GM19043 (cell line): ENCODE data around the gene EXOSC7.
"Not testable (repeated sequence)": the region's sequence is repeated elsewhere in the genome, so short reads cannot be mapped to it uniquely, and the experiment has no call there.

Experiments used
- ATAC-seq: cut with Tn5 transposase; IDR thresholded peaks from one replicate; pipeline ENCODE4 v1.9.1; 2021; ENCODE audit warnings: low read depth; ENCODE audit not compliant: unreplicated experiment

The EXOSC7 gene

DNA sequence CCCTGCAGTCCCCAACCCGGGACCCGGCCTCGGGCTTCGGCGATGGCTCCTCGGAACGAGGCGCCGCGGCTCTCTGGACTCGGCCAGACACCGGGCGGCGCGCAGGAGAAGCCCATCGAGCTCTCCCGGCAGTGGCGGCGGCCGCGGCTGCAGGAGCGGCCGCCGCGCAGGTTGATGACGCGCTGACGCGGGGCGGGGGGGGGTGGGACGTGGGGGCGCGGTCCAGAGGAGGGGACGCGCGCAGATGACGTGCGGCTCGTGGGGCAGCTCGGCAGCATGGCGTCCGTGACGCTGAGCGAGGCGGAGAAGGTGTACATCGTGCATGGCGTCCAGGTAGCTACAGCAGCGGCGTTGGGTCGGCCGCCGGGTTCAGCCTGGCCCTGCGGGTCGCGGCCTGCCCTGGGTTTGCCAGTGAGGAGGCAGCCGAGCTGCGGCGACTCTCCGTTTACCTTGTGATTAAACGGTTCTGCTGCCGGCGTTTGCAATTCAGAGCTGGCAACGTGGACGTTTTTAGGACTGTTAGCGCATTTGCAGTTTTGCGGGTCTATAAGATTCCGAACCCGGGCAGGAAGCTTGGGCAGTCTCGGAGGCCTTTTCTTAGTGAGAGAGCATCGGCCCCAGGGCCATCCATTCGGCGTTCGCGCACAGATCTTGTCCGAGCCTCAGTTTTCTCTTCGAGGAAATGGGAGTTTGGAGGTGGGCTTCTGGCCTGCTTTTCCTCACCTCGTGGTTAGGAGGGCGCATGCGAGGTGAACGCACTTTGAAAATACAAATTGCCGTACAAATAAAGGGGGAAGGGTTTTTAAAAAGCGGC is at the start of gene EXOSC7, which contains the start of gene ZDHHC3:
Gene EXOSC7, plus strand, starts transcription at position 243 of the 814 bp plus-strand sequence. Its CDS starts 34 bp downstream, at position 277.
Gene ZDHHC3, minus strand, starts transcription at position 173 of the 814 bp plus-strand sequence. CDS start 16,738 bp downstream, outside the sequence.
- ATAC-seq, result peak; percentile 65

DNA sequence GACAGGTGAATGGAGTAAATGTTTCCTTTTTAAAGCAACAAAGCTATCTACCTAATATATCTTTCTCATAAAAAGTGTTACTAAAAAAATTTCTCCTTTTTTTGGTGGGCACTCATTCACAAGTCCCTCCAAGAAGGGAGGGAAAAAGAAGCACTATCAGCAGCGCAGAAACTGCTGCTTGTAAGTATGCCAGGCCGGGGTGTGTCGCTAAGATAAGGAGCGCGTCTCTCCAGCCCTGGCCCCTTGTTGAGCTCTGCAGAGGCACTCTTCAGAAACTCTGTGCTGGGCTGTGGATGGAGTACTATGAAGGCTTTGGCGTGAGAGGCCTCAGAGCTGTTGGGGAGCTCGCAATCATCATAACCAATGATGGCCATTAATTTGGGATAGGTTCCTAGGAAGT is 49.1 kb upstream of the EXOSC7 start:
- no peak for ATAC-seq

DNA sequence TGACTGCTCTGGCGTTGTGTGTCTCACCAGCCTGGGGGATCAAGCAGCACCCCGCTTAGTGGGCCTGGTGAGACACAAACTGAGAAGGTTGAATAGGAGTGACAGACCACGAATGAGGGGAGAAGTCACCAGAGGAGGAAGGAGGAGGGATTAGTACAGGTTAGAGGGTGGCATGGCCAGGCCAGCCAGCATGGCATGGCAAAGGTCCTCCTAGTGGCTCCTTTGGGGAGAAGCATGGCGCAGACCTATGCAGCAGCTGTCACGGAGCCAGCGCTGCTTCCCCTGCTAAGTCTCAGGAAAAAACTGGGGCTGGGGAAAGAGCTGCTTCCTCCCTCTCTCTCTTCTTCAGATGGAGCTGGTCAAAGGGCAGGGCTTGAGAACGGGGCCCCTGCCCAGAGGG is 48.7 kb upstream of the EXOSC7 start:
- ATAC-seq, result no peak

DNA sequence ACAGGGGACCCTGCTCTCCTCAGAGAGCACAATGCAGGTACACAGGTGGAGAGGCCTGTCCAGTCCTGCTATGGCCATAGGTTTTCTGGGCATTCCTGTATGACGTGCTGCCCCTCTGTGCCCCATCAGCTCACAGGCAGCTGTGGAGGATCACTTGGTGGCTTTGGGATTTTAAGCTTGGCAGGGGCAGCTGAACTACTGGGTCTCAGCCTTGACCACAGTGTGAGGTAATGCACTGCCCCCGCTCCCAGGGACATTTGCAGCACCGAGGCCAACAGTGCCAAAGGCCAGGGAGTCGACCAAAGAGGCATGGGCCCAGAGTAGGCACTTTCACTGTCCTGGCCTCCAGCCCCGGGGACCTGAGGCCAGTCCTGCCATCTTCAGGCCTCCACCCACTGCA is 46.3 kb upstream of the EXOSC7 start:
- no peak for ATAC-seq

DNA sequence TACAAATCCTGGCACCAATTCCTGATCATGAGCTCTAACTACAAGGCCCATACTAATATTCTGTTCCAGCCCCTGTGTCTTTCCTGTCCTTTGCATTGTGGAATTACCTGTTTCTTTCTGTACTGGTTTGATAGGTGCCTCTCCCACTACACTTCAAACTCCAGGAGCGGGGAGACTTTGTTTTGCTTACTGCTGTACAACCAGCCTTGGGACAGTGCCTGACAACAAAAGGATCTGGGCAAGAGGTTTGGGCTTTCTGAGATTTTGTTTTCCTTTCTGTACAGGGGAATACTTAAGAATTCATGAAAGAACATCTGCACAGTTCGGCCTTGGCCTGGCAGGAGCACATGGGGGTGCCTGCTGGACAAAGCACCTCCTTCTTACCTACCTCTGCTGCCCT is 45.1 kb upstream of the EXOSC7 start:
- ATAC-seq, result no peak

DNA sequence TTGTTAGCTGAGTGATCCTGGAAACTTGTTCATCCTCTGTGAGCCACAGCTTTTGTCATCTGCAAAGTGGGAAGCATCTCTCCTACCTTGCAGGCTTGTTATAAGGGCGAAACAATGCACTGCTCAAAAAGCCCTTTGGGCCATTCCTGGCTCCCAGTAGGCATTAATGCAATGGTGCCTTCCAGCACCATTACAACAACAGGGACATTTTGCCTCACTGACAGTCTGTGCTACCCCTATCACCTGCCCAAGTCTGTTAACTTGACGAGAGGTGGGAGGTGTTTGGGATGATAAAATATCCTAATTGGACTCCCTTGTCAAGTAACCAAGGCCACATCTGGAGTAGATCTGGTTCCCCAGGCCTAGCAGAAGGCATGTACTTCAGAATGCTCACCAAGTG is 44.3 kb upstream of the EXOSC7 start:
- no peak for ATAC-seq

DNA sequence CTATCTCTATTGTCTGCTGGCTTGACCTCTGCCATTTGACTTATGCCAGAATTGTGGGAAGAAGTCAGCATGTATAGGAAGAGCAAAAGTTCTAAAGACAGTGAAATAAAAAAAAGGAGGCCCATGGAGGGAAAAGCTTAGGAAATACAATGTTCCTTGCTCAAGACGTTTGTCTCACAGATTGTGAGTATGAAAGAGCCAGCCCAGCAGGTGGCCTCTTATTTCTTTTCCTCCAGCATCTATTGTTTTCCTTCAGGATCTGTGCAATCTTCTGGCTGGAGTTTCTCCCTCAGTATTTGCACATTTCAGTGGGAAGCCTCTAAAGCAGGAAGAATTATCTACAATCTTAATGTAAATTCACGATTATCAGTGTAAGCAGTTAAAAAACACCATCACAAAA is 43.8 kb upstream of the EXOSC7 start:
- ATAC-seq, result no peak

DNA sequence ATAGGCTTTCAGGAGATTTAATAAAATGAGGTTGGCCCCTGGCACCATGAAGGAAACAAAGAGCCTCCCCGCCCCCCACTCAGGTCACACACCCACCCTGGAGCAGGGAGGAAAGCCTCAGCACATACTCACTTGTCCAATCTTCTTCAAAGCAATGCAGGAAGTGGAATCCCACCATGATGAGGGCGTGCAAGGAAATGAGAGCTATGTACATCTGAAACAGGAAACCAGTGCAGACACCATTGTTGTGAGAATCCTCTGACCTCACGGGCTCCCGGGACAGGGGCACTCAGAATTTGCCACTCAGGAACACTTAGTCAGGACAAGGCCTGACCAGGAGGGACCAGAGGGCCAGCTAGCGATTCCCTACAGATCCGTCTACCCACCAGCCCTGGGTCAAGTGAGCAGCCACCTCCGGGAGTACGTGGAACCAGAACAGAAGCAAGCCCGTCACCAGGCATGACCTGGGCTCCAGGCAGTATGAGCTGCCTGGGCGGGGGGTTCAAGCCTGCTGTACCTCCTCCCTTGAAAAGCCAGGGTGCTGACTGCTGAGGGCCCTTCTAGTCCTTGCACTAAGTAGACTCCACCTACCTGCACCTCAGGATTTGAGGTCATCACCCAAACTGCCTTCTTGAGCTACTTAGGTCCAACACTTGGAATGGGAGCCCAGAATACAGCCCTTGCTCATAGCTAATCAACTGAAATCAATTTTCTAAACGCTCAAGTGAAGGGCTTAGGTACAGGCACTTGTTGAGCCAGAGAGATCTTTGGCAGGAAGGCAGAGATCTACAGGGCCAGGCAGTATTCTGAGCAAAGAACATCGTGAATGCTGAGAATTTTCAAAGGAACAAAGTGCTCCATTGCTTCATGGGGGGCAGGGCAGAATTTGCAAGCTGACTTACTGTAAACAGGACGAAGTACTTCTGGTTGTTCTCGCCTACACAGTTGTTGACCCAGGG is 42.8 kb upstream of the EXOSC7 start:
- no peak for ATAC-seq

DNA sequence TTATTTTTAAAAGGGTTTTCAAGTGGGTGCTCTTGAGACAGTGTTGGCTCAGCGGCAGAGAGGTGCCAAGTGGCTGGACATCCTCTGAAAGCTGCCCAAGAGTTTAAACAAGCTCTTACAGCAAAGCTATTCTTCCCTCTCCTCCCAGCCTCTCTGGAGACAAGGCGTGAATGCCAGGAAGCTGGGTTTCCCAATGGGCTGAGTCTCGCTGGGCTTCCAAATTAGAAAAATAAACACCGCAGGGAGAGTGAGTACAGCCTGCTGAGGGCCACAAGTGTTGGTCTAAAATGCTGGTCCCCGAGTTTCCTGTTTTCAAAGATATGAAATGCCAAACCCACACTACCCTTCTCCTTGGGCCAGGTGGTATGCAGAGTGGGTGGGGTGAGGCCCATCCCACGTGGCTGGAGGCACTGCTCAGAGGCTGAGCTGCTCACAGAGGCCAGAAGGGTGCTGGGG is 36.4 kb upstream of the EXOSC7 start:
- no peak for ATAC-seq

DNA sequence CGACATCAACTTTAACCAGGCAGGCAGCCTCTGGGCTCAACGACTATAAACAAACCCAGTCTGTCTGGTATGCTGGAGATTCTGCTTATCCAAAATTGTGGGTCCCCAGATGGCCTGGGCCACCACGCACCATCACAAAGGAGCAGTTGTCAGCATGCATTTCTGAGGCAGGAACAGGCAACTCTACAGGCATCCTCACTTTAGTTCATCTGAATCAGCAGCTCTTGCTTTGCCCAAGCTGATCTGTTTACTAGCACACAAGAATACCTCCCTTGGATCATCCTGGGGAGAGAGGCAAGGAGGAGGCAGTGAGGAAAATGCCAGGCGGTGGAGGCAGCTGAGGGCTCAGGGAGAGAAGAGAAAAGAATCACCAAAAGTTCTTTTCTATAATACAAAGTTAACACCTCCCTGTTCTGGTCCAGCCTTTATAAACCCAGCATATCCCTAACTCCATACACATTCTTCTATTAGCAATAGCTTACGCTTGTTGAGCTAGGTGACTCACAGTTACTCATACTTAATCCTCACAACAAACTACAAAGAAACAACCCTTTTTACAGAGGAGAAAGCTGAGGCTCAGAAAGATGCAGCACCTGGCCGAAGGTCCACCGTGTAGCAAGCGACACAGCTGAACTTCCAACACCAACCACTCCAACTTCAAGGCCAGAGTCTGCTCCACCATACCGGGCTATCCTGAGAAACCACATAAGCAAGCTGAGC is 33.7 kb upstream of the EXOSC7 start:
- ATAC-seq, result no peak

DNA sequence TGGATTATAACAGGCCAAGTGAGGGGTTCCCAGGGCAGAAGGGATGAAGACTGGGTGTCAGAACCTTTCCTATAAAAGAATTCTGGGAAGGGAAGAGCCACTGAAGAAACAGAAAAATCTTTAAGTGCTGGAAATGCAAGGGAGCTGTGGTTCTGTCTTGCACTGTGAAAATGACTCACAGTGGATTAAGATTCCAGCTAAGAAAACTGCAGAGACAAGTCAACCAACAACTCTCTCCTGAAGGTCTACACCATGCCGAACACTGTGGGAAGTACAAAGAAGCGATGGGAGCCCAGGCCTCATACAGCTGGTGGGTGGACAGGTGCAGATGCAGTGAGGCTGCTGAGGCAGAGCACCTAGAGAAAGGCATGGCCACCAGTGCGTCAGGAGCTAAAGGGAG is 27.8 kb upstream of the EXOSC7 start:
- ATAC-seq, result no peak

DNA sequence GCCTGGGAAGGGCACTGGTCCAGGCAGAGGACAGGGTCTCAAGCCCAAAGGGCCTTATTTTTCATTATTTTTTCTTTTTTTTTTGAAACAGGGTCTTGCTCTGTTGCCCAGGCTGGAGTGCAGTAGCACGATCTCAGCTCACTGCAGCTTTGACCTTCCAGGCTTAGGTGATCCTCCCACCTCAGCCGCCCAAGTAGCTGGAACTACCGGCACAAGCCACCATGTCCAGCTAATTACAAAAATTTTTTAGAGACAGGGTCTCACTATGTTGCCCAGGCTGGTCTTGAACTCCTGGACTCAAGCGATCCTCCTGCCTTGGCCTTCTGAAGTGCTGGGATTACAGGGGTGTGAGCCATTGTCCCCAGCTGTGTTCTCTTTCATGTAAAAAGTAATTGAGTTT is 26.3 kb upstream of the EXOSC7 start:
- ATAC-seq, result not testable (repeated sequence)

DNA sequence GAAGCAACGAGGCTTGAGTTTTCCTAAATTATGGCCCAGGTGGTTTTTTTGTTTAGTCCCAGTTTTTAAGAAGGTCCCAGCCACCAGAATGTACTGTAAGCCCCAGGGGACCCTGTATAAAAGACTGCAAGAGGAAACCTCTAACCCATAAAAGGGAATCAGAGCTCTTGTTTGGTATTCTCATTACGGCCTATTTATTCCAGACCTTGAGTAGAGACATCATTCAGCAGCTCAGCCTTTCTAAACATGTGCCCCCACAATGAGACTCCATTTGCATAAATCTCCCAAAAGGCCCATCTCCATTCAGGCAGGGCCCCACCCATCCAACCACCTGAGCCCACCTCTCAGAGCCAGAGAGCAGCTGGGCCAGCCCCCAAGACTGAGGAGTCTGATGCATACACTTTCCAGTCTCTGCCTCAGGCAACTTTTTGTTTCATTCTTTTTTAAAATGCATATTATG is 25.7 kb upstream of the EXOSC7 start:
- ATAC-seq, result no peak

DNA sequence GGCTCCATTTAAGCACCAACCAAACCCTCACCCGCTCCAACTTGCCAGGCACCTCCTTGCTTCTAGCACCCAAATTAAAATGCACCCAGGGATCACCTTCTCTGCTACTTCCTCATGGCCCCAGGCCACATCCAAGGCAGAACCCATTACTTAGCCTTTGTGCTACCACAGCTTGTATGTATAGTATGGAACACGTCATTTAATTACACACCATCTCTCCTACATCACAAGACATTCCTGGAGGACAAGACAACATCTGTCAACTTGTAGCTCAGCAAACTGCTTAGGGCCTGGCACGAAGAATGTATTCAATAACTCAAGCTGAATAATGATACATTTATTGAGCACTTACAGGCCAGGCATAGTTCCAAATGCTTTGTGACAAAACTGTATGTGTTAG is 23.4 kb upstream of the EXOSC7 start:
- ATAC-seq, result no peak

DNA sequence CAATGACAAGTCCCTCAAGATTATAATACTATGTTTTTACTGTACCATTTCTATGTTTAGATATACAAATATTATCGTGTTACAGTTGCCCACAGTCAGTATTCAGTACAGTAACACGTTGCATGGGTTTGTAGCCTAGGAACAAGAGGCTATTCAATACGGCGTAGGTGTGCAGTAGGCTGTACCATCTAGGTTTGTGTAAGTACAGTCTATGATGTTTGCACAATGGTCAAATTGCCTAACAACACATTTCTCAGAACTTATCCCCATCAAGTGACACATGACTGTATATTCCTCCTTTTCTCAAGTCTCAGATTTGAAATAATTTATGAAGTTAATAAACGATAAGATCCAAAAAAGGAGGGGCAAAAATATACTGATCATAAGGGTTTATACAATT is 21.7 kb upstream of the EXOSC7 start:
- no peak for ATAC-seq

DNA sequence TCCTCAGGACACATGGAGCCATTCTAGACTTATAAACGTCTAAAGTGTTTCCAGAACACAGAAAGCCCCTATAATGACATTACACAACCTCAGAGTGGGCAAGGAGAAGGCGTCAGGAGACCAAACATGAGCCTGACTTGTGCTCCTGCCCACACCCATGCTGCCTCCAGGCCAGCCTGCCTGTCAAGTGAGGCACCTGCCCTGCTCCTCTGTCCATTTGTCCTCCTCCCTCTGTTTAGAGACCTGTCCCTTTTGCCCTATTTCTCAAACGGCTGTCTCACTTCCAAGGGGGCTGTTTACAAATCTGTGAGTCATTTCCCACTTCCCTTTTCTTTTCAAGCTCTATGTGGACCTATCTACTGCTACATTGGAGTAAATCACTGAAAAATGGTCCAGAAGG is 21.1 kb upstream of the EXOSC7 start:
- ATAC-seq, result peak; percentile 83

DNA sequence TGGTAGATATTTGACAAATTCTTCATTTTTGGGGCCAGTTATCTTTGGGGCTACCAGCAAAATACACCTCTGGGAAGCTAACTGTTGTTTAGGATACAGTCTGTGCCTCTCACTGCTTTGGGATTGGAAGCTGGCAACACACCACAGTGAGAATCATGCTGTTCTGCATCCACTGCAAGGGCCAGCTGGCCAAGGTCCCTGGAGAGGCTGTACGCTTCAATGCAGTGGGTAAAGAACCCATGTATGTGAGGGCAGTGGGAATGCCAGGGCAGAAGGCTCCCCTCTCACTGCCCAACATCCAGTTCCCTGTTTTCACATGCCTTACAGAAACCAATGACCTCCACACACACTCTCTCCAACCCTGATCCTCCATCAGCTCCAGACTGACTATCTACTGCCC is 20.1 kb upstream of the EXOSC7 start:
- ATAC-seq, result no peak

DNA sequence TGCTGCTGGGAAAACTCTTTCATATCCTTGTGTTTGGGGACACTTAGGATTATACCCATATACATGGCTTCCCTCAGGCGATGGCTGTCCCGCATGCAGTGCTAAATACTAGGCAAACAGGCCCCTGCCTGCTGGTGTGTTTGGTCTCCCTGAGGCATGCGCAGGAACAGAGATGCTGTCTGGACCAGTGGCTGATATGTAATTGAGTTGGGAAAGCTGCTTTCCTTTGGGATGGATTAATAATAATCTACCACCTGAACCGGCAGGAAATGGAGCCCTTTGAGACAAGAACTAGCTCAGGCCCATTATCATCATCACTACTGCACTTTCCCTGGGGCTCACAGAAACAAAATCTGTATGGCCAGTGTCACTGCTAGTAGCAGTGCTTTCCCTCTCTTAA is 18.1 kb upstream of the EXOSC7 start:
- no peak for ATAC-seq

DNA sequence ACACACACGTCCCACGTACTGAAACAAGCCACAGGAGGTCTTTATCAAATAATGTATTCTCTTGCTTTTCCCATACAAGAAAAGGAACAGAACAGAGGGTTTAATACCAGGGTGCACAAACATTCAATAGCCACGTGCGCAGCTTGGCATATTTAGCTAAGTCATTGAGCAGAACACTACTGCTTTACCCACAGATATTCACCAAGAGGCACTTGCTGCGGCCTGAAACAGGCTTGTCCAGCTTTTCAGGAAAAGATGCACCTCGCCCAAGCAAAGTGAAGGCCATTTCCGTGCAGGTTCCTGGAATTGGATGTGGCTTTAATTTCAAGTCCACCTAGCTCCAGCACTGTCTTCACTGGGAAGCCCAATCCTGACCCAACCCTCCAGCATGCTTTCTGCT is 17.7 kb upstream of the EXOSC7 start:
- ATAC-seq, result no peak

DNA sequence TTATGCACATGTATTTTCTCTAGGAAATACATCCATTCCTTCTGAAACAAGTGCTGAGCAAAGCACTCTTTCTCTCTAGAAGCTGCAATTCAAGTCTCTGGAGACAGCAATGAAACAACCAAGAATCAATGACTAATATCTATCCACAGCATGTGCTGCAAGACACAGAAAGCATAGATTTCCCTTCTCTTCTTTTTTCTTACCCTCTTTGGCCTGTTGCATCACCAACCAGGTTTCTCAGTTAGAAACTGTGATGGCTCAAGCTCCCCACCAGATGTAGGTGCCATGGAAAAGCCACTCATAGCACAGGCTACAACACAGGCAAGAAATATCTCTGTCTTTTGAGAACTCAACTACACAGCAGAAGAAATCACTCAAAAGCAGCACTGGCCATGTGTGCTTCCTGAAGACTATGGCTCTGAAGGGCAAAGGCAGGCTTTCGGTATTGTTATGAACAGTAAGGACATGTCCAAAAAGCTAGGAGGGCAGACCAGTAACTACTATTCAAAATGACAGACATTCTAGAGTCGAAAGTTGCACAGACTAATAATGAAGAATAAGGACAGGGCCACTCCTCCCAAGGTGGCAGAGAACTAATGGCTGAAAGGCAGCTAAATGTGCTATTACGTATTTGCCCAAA is 15.5 kb upstream of the EXOSC7 start:
- ATAC-seq, result no peak
